Raji (cell line): ENCODE data around the gene LRRC70.

Source experiments
- POLR2A ChIP-seq: IDR thresholded peaks from 2 replicates; pipeline ENCODE4 v1.6.1; 2011; ENCODE audit warnings: low read depth, low read length, control low read depth; ENCODE audit not compliant: insufficient read depth

LRRC70 gene

GRCh38 chr5:62589504-62589903 lies 10.9 kb downstream of the LRRC70 start:
- TF ChIP-seq POLR2A, result no peak

DNA sequence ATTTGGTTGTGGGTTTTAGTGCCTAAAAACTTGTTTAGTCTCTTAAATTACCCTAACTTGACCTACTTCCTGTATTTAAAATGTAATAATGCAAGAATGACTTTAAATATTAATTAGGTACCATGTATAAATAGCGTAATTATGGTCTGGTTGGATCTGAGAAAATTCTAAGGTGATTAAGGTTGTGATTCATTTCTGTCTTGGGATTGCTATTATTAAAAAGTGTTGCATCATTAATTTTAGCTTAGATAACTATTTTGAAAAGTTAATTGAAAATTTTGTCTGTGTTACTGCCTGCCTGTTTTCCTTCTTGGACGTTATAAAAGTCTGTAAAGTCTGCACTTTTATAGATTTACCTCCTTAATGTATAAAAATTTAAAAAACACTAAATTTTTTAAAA lies 11.8 kb downstream of the LRRC70 start:
- TF ChIP-seq POLR2A, result no peak

GRCh38 chr5:62592558-62592957 lies 13.9 kb downstream of the LRRC70 start:
- TF ChIP-seq POLR2A, result no peak

GRCh38 chr5:62593331-62593730 lies 14.7 kb downstream of the LRRC70 start:
- TF ChIP-seq POLR2A, result no peak

GRCh38 chr5:62594364-62594984 lies 15.9 kb downstream of the LRRC70 start:
- no peak for TF ChIP-seq POLR2A

DNA sequence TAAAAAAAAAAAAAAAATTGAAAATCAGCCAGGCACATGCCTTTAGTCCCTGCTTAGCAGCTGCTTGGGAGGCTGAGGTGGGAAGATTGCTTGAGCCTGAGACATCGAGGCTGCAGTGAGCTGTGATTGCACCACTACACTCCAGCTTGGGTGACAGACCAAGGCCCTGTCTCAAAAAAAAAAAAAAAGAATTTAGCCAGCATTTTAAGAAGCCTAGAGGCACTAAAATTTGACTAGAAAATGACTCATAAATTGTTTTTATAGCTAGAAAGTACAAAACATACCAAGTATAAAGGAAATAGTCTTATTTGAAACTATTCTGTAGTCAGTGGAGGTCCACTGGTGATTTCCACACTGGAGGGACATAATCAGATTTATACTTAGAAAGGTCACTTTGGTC lies 17.5 kb downstream of the LRRC70 start:
- no peak for TF ChIP-seq POLR2A

DNA sequence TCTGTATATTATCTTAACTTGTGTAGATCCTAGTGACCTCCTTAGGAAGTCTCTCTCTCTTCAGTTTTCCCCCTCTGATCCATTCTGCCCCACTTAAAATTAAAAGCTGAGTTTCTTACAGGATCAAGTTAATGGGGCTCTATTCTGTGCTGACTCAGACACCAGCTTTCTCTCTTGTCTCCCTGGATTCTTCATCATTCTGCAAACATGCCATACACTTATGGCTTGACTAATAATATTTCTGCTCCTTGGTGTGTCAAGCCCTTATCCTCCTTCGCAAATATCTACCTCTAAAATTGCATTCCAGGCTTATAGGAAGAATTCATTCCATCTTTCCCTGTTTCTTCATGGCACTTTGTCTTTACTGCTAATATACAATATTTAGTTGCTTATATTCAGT lies 18.1 kb downstream of the LRRC70 start:
- no peak for TF ChIP-seq POLR2A

GRCh38 chr5:62597314-62597713 lies 18.7 kb downstream of the LRRC70 start:
- no peak for TF ChIP-seq POLR2A

- TF ChIP-seq POLR2A, result no peak
These were observed 22.1 kb downstream of the LRRC70 start for GRCh38 chr5:62600560-62601252.

- no peak for TF ChIP-seq POLR2A
These were observed 25.3 kb downstream of the LRRC70 start for GRCh38 chr5:62603934-62604333.

DNA sequence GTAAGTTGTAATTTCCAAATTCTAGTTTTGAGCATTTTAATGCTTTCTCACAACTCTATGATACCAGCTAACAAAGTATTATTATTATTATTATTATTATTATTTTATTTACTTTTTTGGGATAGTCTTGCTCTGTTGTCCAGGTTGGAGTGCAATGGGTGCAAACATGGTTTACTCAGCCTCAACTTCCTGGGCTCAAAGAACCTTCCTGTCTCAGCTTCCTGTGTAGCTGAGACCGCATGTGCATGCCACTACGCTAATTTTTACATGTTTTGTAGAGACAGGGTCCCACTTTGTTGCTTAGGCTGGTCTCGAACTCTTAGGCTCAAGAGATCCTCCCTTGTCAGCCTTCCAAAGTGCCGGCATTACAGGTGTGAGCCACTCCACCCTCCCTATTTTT lies 27.0 kb downstream of the LRRC70 start:
- TF ChIP-seq POLR2A, result no peak

DNA sequence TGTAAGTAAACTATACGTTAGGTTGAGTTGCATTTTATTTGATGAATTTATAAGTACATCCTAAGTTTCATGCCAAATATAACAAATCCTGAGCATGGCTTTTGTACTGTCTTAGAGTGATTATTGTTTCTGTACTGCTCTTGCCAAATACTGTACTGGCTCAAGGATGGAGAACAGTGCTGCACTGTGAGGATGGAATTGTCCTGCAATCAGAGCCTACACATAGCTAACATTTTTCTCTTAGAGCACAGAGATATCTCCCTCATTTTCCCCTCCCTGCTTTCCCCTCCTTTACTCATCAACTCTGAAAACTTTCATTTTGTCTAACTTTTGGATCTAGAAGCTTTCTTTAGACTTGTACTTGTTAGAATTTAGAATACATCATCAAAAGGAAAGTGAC lies 28.3 kb downstream of the LRRC70 start:
- TF ChIP-seq POLR2A, result no peak

GRCh38 chr5:62607615-62608014 lies 29.0 kb downstream of the LRRC70 start:
- no peak for TF ChIP-seq POLR2A

GRCh38 chr5:62608529-62609511 lies 30.2 kb downstream of the LRRC70 start:
- no peak for TF ChIP-seq POLR2A

DNA sequence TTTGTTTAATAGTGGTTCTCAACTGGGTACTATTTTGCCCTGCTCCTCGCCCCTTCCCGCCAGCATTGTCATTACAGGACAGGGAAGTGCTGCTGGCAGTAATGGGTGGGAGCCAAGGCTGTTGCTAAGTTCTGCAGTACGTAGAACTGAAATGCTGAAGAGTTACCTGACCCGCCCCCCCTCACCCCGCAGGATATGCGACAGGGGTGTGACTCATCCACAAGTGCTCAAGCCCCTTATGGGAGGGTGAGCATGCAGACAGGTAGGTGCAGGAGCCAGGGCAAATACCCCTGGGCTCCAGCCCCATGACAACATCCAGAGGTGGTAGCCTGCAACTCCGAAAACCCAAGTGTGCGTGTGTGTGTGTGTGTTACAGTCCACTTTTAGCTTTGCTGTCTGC lies 35.7 kb downstream of the LRRC70 start:
- no peak for TF ChIP-seq POLR2A
